Ecto neural progenitor cell (in vitro differentiated cells): Measurements from ENCODE around the gene ZNF212.
"Not testable (repeated sequence)": the region's sequence is repeated elsewhere in the genome, so short reads cannot be mapped to it uniquely, and the experiment has no call there.

Experiments used
- DNase-seq: peaks from one replicate; pipeline ENCODE4 v3.0.0-alpha.2; 2018; ENCODE audit warnings: low spot score

The ZNF212 gene

DNA sequence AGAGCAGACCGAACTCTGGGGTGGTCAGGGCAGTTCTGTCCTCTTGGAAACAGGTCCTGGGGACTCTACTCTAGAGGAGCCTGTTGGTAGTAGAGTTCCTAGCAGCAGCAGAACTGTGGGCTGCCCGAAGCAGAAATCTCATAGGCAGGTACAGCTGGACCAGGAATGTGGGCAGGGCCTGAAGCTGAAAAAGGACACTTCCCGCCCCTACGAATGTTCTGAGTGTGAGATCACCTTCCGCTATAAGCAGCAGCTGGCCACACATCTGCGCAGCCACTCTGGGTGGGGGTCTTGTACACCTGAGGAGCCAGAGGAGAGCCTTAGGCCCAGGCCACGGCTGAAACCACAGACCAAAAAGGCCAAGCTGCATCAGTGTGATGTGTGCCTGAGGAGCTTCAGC, 14.2 kb downstream of the ZNF212 start:
- no peak for DNase-seq

DNA sequence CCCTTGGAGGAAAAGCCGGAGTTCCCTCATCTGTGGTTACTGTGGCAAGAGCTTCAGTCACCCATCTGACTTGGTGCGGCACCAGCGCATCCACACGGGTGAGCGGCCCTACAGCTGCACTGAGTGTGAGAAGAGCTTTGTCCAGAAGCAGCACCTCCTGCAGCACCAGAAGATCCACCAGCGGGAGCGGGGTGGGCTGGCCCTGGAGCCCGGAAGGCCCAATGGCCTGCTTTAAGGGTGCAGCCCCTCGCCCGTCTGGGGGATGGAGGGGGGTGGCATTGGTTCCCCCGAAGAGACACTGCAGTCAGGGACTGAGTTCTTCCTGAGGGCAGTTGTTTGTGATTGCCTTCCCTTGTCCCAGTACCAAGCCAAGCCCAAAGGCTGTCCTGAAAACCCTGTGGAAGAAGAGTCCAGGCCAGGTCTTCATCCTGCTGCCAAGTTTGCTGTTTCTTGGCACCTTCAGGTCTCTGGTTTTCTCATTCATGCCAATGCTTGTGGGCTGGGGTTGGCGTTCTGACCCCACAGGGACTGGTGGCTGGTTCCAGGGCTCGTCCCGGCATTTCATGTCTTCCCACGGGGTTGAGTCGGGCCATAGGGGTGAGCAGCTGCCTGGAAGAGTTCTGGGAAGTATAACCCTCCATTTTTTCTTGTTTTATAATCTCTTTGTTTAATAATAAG, 14.9 kb downstream of the ZNF212 start:
- no peak for DNase-seq

DNA sequence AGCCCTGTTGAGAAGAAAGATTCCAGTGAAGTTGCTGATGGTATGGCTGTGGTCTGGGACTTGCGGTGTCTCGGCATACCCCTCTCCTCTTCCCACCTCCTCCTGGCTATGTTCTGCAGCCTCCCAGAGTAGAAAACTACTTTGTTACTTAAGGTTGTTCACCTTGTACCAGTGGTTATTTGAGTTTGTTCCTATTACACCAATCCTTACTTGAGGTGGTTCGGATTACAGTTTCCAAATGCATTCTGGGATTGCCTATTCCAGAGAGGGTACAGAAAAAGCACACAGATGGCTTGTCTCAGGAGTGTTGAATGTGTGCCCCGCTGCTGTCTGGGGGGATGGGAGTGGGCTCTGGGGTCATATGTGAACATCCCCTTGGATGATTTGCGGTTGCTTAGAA, 15.7 kb downstream of the ZNF212 start:
- no peak for DNase-seq

DNA sequence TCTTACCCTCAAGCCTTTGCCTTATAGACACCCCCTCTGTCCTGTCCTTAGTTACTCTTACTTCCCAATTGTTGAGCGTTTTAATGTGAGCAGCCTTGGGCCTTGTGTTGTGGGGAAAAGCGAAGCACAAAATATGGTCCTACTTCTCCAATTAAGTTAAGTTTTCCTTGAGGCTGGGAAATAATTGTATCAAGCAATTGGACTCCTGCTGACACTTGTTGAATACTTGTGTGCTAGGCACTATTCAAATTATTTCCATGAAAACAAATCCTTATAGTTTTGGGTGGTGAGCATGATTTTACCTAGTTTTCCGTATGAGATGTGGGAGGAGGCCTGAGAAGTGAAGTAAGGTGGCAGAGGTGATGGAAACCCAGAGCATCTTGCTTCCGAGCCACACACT, 17.1 kb downstream of the ZNF212 start:
- no peak for DNase-seq

DNA sequence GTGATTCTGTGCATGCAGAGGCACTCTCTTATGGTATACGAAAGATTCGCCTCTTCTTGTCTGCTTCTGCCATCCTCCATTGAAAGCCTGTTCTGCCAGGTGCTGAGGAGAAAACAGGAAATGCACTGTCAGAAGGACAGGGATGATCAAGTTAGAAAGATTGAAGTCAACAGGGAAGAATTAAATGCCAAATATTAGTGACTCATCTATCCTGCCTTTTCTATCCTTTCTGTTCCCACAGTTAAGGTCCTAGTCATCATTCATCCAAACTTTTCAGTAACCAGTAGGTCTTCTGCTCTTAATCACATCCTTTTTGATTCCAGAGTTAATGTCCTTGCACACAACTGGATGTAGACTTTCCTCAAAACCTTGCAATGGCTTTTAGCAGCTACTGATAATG, 17.7 kb downstream of the ZNF212 start:
- no peak for DNase-seq

DNA sequence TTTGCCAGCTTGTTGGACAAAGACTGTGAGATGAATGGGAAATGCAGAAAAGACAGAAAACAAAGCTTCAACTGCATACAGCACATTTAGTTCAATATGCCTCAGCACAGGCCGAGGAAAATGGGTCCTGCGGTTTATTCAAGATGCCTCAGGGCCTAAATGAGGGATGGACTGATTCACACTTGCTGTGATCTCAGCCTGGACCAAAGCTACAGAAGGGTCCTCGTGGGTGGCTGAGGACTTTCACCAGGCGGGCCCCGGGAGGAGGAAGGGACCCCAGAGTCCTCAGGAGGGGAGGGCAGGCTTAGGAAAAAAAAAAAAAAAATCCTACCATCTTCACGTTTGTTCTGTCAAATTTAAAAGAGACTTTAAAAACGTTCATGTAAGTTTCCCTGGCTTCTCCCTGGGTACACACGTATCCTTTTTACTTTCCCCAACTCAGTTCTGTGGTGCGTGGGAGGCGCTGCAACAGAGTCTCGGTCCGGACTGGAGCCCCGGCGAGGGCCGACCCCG, 21.9 kb downstream of the ZNF212 start:
- no peak for DNase-seq

DNA sequence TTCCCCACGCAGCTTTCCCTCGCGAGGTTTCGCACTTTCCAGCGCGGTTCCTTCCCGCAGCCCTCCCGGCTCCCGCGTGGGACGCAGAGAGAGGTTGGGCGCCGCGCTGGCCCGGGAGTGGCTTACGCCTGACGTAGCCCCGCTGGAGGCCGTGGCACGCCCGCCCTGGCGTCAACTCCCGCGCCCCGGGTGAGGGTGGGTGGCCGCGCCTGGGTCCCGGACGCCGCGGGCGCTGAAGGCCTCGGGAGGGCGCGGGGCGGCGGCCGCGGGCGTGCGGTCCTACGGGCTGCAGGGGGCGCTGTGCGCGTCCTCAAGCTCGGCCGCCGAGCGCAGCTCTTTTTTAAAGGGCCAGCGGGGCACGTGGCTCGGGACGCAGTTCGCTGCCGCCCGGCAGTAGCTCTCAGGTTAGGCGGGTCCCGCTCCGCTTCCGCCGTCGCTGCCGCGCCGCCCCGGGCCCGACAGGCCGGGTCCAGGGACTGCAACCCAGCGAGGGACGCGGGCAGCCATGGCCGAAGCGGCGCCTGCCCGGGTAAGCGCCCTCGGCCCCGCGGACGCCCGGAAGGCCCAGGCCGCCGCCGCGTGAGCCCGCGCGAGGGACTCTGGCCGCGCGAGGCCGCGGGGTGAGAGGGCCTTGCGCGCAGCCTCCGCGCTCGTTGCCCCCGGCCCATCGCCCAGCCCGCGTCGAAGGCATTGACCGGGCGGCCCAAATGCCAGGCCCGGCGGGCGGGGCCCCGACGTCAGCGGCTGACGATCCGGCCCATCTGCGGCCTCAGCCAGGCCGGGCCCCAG, 22.6 kb downstream of the ZNF212 start, which contains the start of gene ZNF783:
TSS of gene ZNF783 (plus strand) at position 368 of the 789 bp plus-strand sequence. CDS start at position 506, 138 bp downstream.
- peak; percentile 89 for DNase-seq

DNA sequence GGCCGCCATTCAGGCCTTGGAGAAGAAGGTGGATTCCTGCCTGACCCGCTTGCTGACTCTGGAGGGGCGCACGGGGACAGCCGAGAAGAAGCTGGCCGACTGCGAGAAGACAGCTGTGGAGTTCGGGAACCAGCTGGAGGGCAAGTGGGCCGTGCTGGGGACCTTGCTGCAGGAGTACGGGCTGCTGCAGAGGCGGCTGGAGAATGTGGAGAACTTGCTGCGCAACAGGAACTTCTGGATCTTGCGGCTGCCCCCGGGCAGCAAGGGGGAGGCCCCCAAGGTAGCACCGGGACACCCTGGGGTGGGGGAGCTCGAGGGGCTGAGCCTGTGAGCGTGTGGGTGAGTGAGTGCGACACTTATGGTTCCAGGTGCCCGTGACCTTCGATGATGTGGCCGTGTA, 27.0 kb downstream of the ZNF212 start:
- no peak for DNase-seq

DNA sequence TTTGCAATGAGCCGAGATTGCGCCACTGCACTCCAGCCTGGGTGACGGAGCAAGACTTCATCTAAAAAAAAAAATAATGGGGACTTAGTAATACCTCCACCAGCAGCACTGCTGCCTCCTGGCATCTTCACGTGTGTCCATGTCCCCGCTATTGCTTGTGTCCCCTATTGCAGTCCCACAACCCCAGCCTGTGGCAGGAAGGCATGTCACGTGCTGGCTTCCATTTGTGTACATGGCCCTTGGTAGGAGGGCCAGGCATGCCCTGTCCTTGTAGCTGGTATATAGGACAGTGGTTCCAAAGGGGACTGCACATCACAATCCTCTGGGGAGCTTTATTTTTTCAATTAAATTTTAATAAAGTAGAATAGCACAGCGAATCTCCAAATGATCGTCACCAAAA, 28.3 kb downstream of the ZNF212 start:
- no peak for DNase-seq

DNA sequence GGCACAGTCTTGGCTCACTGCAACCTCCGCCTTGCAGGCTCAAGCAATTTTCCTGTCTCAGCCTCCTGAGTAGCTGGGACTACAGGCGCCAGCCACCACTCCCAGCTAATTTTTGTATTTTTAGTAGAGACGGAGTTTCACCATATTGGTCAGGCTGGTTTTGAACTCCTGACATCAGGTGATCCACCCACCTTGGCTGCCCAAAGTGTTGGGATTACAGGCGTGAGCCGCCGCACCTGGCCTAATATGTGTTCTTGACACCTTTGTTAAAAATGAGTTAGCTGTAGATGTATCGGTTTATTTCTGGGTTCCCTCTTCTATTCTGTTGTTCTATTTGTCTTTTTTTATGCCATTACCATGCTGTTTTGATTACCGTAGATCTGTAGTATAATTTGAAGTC, 35.0 kb downstream of the ZNF212 start:
- not testable (repeated sequence) for DNase-seq

DNA sequence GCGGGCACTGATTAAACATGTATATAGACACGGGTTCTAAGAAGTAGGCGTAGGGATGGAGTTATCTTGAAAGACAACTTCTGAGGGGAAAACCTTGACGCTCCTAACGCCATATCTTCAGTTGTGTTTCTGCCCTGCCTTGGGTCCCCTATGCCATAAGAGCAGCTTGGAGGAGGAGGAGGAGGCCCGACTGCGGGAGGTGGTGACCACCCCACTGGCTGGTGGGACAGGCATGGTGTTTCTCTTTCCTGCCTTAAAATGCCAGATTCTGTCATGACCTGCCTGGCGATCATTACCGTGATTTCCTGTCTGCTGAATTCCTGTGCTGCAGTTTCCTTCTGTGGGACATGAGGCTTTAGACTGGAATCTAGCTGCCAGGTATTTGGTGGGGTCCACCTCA, 38.4 kb downstream of the ZNF212 start:
- DNase-seq, result no peak

DNA sequence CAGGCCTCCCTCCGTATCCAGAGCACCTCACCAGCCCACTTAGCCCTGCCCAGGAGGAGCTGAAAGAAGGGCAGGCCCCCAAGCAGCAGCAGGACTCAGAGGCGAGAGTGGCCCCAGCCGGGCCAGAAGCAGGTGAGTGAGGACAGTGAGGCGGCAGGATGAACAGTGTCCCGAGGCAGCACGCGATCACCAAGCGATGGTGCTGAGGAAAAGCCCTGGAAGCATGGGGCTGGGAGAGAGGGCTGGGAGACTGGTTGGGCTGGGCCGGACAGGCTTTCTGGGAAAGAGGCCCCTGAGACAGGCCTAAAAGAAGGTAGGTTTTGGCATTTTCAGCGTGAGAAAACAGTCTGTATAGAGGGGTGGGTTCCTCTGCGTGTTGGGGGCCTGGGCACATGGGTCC, 38.9 kb downstream of the ZNF212 start:
- DNase-seq, result no peak

DNA sequence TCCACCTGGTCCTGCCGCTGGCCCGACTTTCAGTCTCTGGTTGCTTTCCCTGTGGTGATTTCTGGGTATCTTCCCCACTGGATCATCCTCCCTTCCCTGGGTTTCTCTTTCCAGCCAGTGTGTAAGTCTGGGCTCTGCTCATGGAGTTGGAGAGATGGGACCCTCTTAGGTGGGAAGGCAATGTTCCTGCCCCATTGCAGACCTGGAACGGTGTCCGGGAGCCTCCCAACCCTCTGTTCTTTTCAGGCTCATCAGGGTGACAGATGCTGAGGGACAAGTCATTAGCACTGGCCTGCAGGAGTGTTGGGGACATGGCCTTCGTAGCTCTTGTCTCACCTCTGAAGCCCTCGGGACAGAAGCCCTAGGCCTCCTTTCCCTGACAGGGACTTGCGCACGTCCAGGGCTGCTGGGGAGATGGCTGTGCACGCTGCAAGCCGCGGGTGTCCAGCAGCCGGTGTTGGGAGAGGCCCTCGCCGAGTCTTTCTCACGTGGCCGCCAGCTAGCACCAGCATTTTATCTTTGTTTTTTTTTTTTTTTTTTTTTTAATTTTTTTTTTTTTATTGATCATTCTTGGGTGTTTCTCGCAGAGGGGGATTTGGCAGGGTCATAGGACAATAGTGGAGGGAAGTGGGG, 39.8 kb downstream of the ZNF212 start:
- DNase-seq, result no peak

DNA sequence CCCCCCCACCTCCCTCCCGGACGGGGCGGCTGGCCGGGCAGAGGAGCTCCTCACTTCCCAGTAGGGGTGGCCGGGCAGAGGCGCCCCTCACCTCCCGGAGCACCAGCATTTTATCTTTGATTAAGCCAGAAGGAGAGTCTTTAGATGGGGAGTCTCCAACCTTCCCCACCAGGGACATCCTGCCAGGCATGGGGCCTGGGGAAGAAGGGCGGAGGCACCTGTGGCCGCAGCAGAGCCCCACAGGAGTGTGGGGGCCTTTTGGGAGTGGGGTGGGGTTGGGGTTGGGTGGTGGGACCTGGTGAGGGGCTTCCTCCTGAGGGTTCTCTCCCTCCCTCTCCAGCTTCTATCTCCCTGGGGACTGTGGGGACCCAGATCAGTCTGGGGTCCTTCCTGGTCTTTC, 40.7 kb downstream of the ZNF212 start:
- no peak for DNase-seq

DNA sequence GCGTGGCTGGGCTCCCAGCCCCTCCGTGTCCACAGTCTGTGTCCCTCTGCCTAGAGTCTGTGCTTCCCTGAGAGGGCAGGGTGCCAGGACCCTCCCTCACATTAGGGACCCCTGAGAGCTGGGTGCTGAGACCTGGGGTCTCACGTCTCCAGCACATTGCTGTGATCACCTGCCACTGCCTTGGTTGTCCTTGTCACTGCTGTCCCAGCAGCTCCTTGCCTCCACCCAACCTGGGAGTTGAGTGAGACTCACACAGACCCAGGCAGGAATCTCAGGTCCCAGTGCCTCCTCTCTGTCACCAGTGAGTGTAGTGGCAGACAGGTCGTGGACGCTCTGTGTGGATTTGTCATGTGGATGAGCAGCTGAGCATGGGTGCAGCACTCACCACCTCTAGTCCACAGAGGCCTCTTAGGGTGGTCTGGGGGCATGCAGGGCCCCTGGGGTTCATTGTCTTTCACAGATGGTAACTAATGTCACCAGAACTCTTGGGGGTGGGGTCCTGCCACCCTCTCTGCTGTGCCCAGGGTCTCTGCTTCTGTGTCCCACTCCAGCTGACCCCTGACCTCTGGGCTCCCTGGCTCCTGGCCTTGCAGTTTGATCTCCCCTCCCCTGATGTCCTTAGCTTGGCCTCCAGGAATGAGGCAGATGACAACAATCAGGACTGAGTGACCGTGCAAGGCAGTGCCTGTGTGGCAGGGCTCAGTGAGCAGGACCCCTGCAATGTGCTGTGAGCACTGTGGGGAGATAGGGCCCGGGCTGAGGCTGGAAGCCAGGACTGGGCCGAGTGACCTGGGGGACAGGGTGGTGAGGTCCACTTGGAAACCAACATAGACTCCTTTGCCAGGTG, 41.4 kb downstream of the ZNF212 start:
- no peak for DNase-seq

DNA sequence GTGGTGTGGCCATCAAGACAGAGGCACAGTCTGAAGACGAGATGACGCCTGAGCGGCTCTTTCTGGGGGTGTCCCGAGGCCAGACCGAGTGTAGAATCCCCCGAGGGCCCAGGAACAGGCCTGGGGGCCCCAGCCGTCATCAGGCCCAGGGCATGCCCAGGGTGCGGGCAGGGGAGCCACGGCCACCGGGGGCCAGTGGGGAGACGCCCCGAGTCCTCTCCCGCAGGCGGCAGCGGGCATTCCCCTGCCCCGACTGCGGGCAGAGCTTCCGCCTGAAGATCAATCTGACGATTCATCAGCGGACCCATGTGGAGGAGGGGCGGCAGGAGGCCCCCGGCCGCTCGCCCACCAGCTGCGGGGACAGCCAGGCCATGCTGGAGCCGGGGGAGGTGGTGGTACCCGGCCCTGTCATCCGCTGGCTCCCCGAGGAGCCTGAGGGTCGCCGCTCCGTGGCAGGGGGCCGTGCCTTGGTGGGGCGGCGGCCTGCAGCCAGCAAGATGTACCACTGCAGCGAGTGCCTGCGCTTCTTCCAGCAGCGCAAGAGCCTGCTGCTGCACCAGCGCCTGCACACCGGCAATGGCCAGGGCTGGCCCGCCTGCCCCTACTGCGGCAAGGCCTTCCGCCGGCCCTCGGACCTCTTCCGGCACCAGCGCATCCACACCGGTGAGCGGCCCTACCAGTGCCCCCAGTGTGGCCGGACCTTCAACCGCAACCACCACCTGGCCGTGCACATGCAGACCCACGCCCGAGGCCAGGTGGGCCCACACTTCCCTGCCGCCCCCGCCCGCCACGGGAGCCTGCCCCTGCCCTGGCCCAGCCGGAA, 42.3 kb downstream of the ZNF212 start:
- DNase-seq, result no peak

DNA sequence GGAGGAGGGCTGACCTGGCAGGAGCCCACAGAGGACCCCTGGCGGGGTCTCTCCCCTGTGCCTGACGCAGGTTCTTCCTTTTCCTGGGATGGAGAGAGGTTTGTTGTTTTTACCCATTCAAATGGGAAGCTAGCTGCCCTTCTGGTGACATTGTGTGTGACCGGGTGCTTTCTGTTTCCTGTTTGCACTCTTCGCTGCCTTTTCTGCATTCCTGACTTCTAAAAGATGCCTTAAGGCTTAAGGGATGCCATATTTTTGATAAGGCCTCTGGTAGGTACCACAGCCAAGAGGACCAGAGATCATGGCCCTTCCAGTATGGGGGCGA, 42.8 kb downstream of the ZNF212 start:
- no peak for DNase-seq

DNA sequence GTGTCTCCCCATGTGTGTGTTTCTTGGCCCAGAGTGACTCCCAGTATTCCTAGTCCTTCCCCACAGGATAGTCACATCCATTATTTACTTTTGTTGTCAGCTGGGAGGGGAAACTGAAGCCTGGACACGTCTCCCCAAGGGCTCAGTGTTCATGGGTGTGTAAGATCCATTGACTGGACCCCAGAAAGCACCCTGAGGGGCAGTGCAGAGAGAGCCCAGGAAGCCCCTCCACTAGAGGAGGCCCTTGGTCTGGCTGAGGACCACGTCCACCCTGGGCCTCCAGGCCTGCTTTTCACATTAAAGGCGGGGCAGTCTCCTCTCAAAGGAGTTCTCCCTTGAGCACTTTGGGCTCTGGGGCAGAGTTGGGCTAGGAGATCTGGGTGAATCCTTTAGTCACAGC, 43.9 kb downstream of the ZNF212 start:
- DNase-seq, result no peak

DNA sequence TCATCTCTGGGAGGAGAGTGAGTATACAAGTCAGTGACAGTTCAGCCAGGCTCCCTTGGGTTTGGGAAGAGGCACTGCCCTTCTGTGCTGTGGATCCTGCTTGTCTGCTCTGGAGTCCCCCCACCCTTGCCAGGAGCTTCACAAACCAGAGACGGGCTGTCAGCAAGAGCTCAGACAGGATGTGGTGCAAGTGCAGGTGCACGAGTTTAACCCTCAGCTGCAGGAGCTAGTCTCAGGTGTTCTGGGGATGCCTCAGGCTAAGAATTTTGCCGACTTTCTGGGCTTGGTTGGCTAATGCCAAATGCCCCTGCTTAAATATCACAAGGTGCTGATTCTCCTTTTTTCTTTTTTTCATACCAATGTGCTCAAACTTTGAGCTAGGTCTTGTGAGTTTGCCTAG, 44.9 kb downstream of the ZNF212 start:
- no peak for DNase-seq

DNA sequence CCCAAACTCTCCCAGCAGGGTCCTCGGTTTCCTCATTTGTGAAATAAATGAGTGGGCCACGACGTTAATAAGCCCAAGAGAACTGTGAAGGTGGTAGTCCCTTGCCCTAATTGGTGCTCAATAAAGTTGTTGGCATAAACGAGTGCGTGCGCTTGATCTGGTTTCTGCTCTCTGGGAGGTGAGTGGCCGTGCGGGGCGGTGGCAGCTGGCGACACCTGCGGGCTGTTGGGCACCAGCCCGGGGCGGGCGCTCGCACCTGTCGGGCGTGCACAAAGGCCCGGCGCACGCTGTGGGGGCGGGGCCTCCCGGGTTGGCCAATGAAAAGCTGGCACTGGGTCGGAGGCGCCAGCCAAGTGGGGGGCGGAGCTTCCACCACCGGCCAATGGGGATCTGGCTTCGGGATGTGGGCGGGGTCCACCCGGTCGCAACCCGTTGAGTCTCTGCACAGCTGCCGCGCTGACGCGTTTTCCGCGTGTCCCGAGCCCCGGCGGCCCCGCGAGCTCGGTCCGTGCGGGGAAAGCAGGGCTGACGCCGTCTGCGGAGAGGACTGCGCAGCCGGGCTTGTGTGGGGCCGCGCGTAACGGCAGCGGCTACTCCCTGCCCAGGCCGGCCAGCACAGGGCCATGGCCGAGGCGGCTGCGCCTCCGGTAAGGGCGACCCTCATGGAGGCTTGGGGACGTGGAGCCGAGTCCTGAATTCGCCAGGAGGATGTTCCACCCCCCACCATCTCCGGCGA, 45.6 kb downstream of the ZNF212 start:
- peak; percentile 97 for DNase-seq

DNA sequence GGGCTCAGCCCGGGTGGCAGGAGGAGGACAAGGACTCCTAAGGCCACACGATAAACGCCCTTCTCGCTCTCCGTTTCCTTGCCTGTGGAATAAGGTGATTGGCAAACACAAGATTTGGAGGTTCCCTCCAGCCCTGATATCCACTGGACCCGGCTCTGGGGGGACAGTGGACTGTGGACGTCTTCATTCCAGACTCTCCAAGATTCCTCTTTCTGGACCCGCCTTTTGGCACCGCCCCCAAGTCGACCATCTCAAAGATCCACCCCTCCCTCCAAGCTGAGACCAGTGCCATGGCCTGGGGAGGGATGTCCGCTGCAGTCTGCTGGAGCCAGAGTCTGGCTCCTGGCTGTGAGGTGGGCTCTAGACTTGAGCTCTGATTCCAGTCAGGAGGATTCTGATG, 46.2 kb downstream of the ZNF212 start:
- no peak for DNase-seq
